K562 (cell line): ENCODE data around the gene HYAL1. TPM values are rescaled to one million over a fixed set of nuclear protein-coding genes. Genes with fewer than 3 reads are reported as not detected.

Experiments used
- ATAC-seq: fragments of 200-7000 bp; cut with Tn5 transposase; 3 replicates; pipeline ENCODE4 v1.9.1; 2020; ENCODE audit warnings: moderate library complexity
- BruUV-seq: library from RNA; stranded (reverse); fragments of 400-500 nt; replicated peaks from 2 replicates; lab custom pipeline; 2021; lab: Mats Ljungman, UMichigan
- CTCF ChIA-PET: fragments of 300-600 bp; formaldehyde crosslinking; extraction: SDS; loops from one replicate; lab custom pipeline; 2021; ENCODE audit warnings: low intra/inter-chr PET ratio; lab: Yijun Ruan, JAX
- POLR2A ChIA-PET: fragments of 300-600, 350-650 bp; sonication (Branson Sonifier 250); formaldehyde crosslinking; extraction: SDS; loops from one replicate; lab custom pipeline; 2021; ENCODE audit warnings: antibody characterized with exemption, inconsistent platforms; lab: Yijun Ruan, JAX
- DNase-seq, 4 experiments: peaks; one replicate each; pipeline versions ENCODE4 v3.0.0 to v3.0.0-alpha.2; 2011 to 2018; ENCODE audit warnings: low spot score in 3 of 4, mixed read lengths in 3 of 4; ENCODE audit errors: extremely low read depth in 1 of 4
- FAIRE-seq: peaks from 2 replicates; lab custom pipeline; 2011; peaks lifted over from hg19 to GRCh38; lab: Jason Lieb, UNC
- H2AFZ ChIP-seq: 2 replicates; pipeline ENCODE4 v1.6.0; 2011; ENCODE audit warnings: low read depth, low read length, control low read depth, inconsistent platforms
- H3K27ac ChIP-seq: fragments of 200-600 bp; 3 replicates; pipeline ENCODE4 v1.8.0; 2011; ENCODE audit warnings: low read depth, mild to moderate bottlenecking, control low read depth, inconsistent platforms, low read length, moderate library complexity, mixed read lengths; ENCODE audit errors: extremely low read depth
- H3K27me3 ChIP-seq, 2 experiments: fragments of 300-600 bp in 1 of 2; 2 replicates in 1 of 2; 3 replicates in 1 of 2; pipeline versions ENCODE4 v1.6.0 to v1.8.0; 2011; ENCODE audit warnings: inconsistent platforms in 2 of 2, low read length in 2 of 2, mild to moderate bottlenecking in 1 of 2, mixed read lengths in 1 of 2, moderate library complexity in 1 of 2; ENCODE audit not compliant: control insufficient read depth in 2 of 2, insufficient read depth in 2 of 2
- H3K36me3 ChIP-seq: fragments of 300-600 bp; 3 replicates; pipeline ENCODE4 v1.8.0; 2011; ENCODE audit warnings: mild to moderate bottlenecking, low read length, inconsistent platforms; ENCODE audit not compliant: control insufficient read depth, insufficient read depth
- H3K4me1 ChIP-seq, 2 experiments: fragments of 200-600 bp in 1 of 2; replicated peaks in 1 of 2; 2 replicates in 1 of 2; 3 replicates in 1 of 2; pipeline versions ENCODE4 v1.5.1 to v1.8.0; 2011; ENCODE audit warnings: inconsistent platforms in 2 of 2, low read length in 2 of 2, mild to moderate bottlenecking in 1 of 2, mixed read lengths in 1 of 2, moderate library complexity in 1 of 2; ENCODE audit not compliant: control insufficient read depth in 2 of 2, insufficient read depth in 2 of 2
- H3K4me2 ChIP-seq: 2 replicates; pipeline ENCODE4 v1.6.1; 2011; ENCODE audit warnings: low read length, control low read depth, inconsistent platforms, mixed read lengths; ENCODE audit not compliant: insufficient read depth
- H3K4me3 ChIP-seq: fragments of 200-600 bp; sonication (generic), shearing (Covaris generic); 2 replicates; pipeline ENCODE4 v1.5.1; 2016; ENCODE audit warnings: control low read depth, inconsistent platforms
- H3K79me2 ChIP-seq: fragments of 200-600 bp; 3 replicates; pipeline ENCODE4 v1.8.0; 2011; ENCODE audit warnings: low read length, inconsistent platforms; ENCODE audit not compliant: control insufficient read depth, insufficient read depth
- H3K9ac ChIP-seq, 2 experiments: 2 replicates each; pipeline versions ENCODE4 v1.6.0 to v1.6.1; 2011; ENCODE audit warnings: low read depth in 2 of 2, low read length in 2 of 2, control low read depth in 1 of 2, inconsistent platforms in 1 of 2, mild to moderate bottlenecking in 1 of 2, mixed read lengths in 1 of 2; ENCODE audit not compliant: insufficient read depth in 1 of 2
- H3K9me1 ChIP-seq: one replicate; pipeline ENCODE4 v1.6.0; 2011; ENCODE audit warnings: inconsistent platforms, mild to moderate bottlenecking, low read length, moderate library complexity; ENCODE audit not compliant: control insufficient read depth, insufficient read depth
- H3K9me3 ChIP-seq: replicated peaks from 2 replicates; pipeline ENCODE4 v1.5.1; 2011; ENCODE audit warnings: low read depth, low read length, inconsistent platforms; ENCODE audit not compliant: control insufficient read depth, insufficient read depth
- H4K20me1 ChIP-seq: replicated peaks from 2 replicates; pipeline ENCODE4 v1.6.1; 2011; ENCODE audit warnings: low read length, inconsistent platforms, mixed read lengths; ENCODE audit not compliant: control insufficient read depth, insufficient read depth
- CHD7 ChIP-seq: fragments of 200-600 bp; sonication (generic); IDR thresholded peaks from one replicate; pipeline ENCODE4 v1.6.1; 2012; ENCODE audit warnings: mild to moderate bottlenecking, low read depth, low read length, inconsistent platforms
- KDM2B ChIP-seq: fragments of 250-450 bp; sonication (Bioruptor Pico); IDR thresholded peaks from 2 replicates; pipeline ENCODE4 v1.8.0; 2021; ENCODE audit warnings: mild to moderate bottlenecking, moderate library complexity
- MCM2 ChIP-seq: fragments of 450-650 bp; IDR thresholded peaks from 2 replicates; pipeline ENCODE4 v1.6.1; 2017; ENCODE audit warnings: low read depth, mild to moderate bottlenecking
- WGBS: fragments of 100-300 bp; shearing (Covaris generic); methylation state at CpG from one replicate; pipeline ENCODE4 v1.1.6; 2016; ENCODE audit warnings: low coverage, mixed read lengths; ENCODE audit not compliant: insufficient coverage; ENCODE audit errors: missing lambda C conversion rate; 5-methylcytosine and 5-hydroxymethylcytosine counted together
- in situ Hi-C: fragments of 300-500 bp; cut with MboI; formaldehyde crosslinking; loops from 4 replicates; pipeline ENCODE4 v1.15.0; 2018; ENCODE audit warnings: inconsistent platforms, mixed read lengths
- intact Hi-C: fragments of 100-400 bp; cut with micrococcal nuclease; formaldehyde crosslinking; loops from 2 replicates; pipeline ENCODE4 v1.14.2; 2022
- polyA plus RNA-seq, 8 experiments: library from polyadenylated mRNA; depleted of rRNA in 4 of 8; stranded (reverse) in 5 of 8; unstranded in 3 of 8; fragments of >200 nt; fragmentation: Nextera tagmentation in 2 of 8; fragmentation: Illumina TruSeq in 1 of 8; extraction: Ambion mirVana in 2 of 8; extraction: Trizol in 1 of 8; gene quantifications; 2 replicates each; pipeline versions ENCODE4 v1.2.1 to v1.2.3, GENCODE V29; 2011 to 2014; ENCODE audit warnings: inconsistent platforms in 1 of 8, missing spikeins in 1 of 8
- total RNA-seq, 7 experiments: library from RNA; depleted of rRNA in 6 of 7; stranded (reverse); fragments of >200 nt in 6 of 7; fragmentation: Illumina TruSeq in 2 of 7; extraction: Trizol in 2 of 7; gene quantifications; 2 replicates each; pipeline versions ENCODE4 v1.2.1 to v1.2.3, GENCODE V29; 2011 to 2021; ENCODE audit warnings: low replicate concordance in 1 of 7

The HYAL1 gene
- total and polyA plus RNA-seq, 9 of the 15 experiments (the other 6 are each of a cell fraction or from before 2014, with no cell fraction given): 1.4 to 8.5 (median 4.7) TPM

GRCh38 chr3:50297384-50297775, 6.0 kb downstream of the HYAL1 start:
- TF ChIP-seq MCM2: no peak
- no peak for TF ChIP-seq CHD7
- no peak for TF ChIP-seq KDM2B (CRISPR knock-in tag)
- TF ChIP-seq, all 486 proteins: peak for 0
- ChIA-PET POLR2A (interaction anchor here (0.6 kb wide), 1 partner anchor 1220 kb away, joined by 3 read pairs; no protein-coding TSS in a partner anchor), CTCF (no interaction called here)
- no peaks in the 10 kb centered on the region for H3K9me1 ChIP-seq
- no peaks in the 10 kb centered on the region for H3K27me3 ChIP-seq
- H3K9me3 ChIP-seq: no peaks in the 10 kb centered on the region
- 100% methylated on average over 2 of the region's 2 CpGs for WGBS
- peaks cover 27 to 70% of the 10 kb centered on the region in 2 experiments; a peak in 4 of 5 replicates for H3K4me1 ChIP-seq
- no peaks in the 10 kb centered on the region for H4K20me1 ChIP-seq
- ATAC-seq (no peak), DNase-seq (no peak), FAIRE-seq (no peak)
- H3K4me3 ChIP-seq: no peak overlapping the region
- peak overlapping the region; percentile 86; the same call in 1 of the 2 replicates for H3K4me2 ChIP-seq
- no peak overlapping the region for H2AFZ ChIP-seq
- peaks cover 41% of the 10 kb centered on the region for H3K79me2 ChIP-seq
- intact Hi-C loops: no loop called here
- in situ Hi-C loops: no loop called here
- no TSS peak for BruUV-seq
- peaks cover 19% of the 10 kb centered on the region; the same call in 2 of the 3 replicates for H3K36me3 ChIP-seq
- peak overlapping the region in 1 of 2 experiments; percentile 97; a peak in 2 of 4 replicates for H3K9ac ChIP-seq
- H3K27ac ChIP-seq: no peak overlapping the region
